Caco-2 (cell line): ENCODE results near the gene KLK7. TPM values are rescaled to one million over a fixed set of nuclear protein-coding genes. Genes with fewer than 3 reads are reported as not detected.
A peak's percentile ranks its signal among the peaks of the same experiment; 100 is the strongest.

Experiments used
- BruUV-seq: library from RNA; stranded (reverse); fragments of 400-500 nt; replicated peaks from 2 replicates; lab custom pipeline; 2021; lab: Mats Ljungman, UMichigan
- CTCF ChIA-PET: fragments of 300-600 bp; sonication (Branson Sonifier 250); formaldehyde crosslinking; loops from one replicate; lab custom pipeline; 2022; ENCODE audit warnings: antibody characterized with exemption; lab: Charles Lee
- POLR2A ChIA-PET: fragments of 300-600 bp; sonication (Branson Sonifier 250); formaldehyde crosslinking; loops from one replicate; lab custom pipeline; 2022; ENCODE audit warnings: antibody characterized with exemption; lab: Charles Lee
- DNase-seq, 2 experiments: peaks; one replicate each; pipeline versions ENCODE4 v3.0.0 to v3.0.0-alpha.2; 2020 to 2022
- H3K27me3 ChIP-seq: replicated peaks from 2 replicates; pipeline ENCODE4 v1.6.0; 2011; ENCODE audit warnings: low read length; ENCODE audit not compliant: control insufficient read depth, insufficient read depth
- H3K36me3 ChIP-seq: 2 replicates; pipeline ENCODE4 v1.5.1; 2011; ENCODE audit warnings: low read length; ENCODE audit not compliant: control insufficient read depth, insufficient read depth
- H3K4me1 ChIP-seq: fragments of 250-450 bp; sonication (Bioruptor Pico); 2 replicates; pipeline ENCODE4 v1.5.1; 2020; ENCODE audit warnings: mild to moderate bottlenecking
- H3K4me3 ChIP-seq: 2 replicates; pipeline ENCODE4 v1.5.1; 2011; ENCODE audit warnings: low read depth, mild to moderate bottlenecking, control low read depth, low read length
- H3K9me3 ChIP-seq: fragments of 250-450 bp; sonication (Bioruptor Pico); 2 replicates; pipeline ENCODE4 v1.5.1; 2020; ENCODE audit warnings: mild to moderate bottlenecking, moderate library complexity
- H3K27ac Mint-ChIP-seq: one replicate; pipeline ENCODE4 v1.8.0; 2022; ENCODE audit warnings: mixed read lengths; ENCODE audit not compliant: unreplicated experiment
- H3K27me3 Mint-ChIP-seq: one replicate; pipeline ENCODE4 v1.8.0; 2022; ENCODE audit warnings: mixed read lengths; ENCODE audit not compliant: insufficient read depth, unreplicated experiment
- H3K36me3 Mint-ChIP-seq: one replicate; pipeline ENCODE4 v1.8.0; 2022; ENCODE audit warnings: mild to moderate bottlenecking, mixed read lengths; ENCODE audit not compliant: insufficient read depth, unreplicated experiment
- H3K4me1 Mint-ChIP-seq: one replicate; pipeline ENCODE4 v1.8.0; 2022; ENCODE audit warnings: low read depth, mixed read lengths; ENCODE audit not compliant: unreplicated experiment
- H3K4me3 Mint-ChIP-seq: one replicate; pipeline ENCODE4 v1.8.0; 2022; ENCODE audit warnings: mild to moderate bottlenecking, moderate library complexity, mixed read lengths; ENCODE audit not compliant: unreplicated experiment
- H3K9me3 Mint-ChIP-seq: one replicate; pipeline ENCODE4 v1.8.0; 2022; ENCODE audit warnings: mixed read lengths; ENCODE audit not compliant: unreplicated experiment
- CTCF ChIP-seq, 2 experiments: fragments of 200-600 bp in 1 of 2; IDR thresholded peaks; 1 replicate in 1 of 2; 2 replicates in 1 of 2; pipeline versions ENCODE4 v1.5.1 to v1.8.0; 2011 to 2022; ENCODE audit warnings: antibody characterized with exemption in 1 of 2, control low read depth in 1 of 2, inconsistent platforms in 1 of 2, low read depth in 1 of 2, low read length in 1 of 2, mild to moderate bottlenecking in 1 of 2, moderate library complexity in 1 of 2; ENCODE audit not compliant: insufficient read depth in 1 of 2, severe bottlenecking in 1 of 2, unreplicated experiment in 1 of 2
- intact Hi-C: fragments of 100-400 bp; cut with micrococcal nuclease; formaldehyde crosslinking; loops from one replicate; pipeline ENCODE4 v1.10.0; 2022; ENCODE audit not compliant: unreplicated experiment
- total RNA-seq: library from RNA; stranded (reverse); gene quantifications from 2 replicates; pipeline ENCODE4 v1.2.3, GENCODE V29; 2022

KLK7 gene
- total RNA-seq, 1 experiment from 2014 or later, result not detected

- peaks cover 5% of the 10 kb centered on the region for H3K27me3 ChIP-seq
- TF ChIP-seq CTCF (IDR thresholded peaks at IDR 0.05; ENCODE audit: insufficient read depth in 1 of 2, low read depth in 1 of 2, low read length in 1 of 2, severe bottlenecking in 1 of 2, unreplicated experiment in 1 of 2), result no peak
- Mint-ChIP-seq H3K27me3 (peaks cover 35% of the 10 kb centered on the region), H3K4me1 (no peaks in the 10 kb centered on the region), H3K36me3 (no peaks in the 10 kb centered on the region), H3K27ac (no peak overlapping the region), H3K4me3 (peak overlapping the region; percentile 60), H3K9me3 (no peaks in the 10 kb centered on the region)
- no peak for DNase-seq
- 0 out of 2 replicates have a peak, but pooled peaks cover 4% of the 10 kb centered on the region for H3K4me1 ChIP-seq
- intact Hi-C loops, result no loop called here
- H3K36me3 ChIP-seq, result no peaks in the 10 kb centered on the region
- CTCF ChIA-PET, result interaction anchor here (0.6 kb wide), 4 partner anchors 24 to 610 kb away, joined by 3 to 6 read pairs (median 3); no protein-coding TSS in a partner anchor
- BruUV-seq, result no TSS peak
- no peaks in the 10 kb centered on the region for H3K9me3 ChIP-seq
- POLR2A ChIA-PET, result no interaction called here
- peak overlapping the region; percentile 17 for H3K4me3 ChIP-seq
Measured at GRCh38 chr19:51018745-51019543, 35.2 kb upstream of the KLK7 start.

DNA sequence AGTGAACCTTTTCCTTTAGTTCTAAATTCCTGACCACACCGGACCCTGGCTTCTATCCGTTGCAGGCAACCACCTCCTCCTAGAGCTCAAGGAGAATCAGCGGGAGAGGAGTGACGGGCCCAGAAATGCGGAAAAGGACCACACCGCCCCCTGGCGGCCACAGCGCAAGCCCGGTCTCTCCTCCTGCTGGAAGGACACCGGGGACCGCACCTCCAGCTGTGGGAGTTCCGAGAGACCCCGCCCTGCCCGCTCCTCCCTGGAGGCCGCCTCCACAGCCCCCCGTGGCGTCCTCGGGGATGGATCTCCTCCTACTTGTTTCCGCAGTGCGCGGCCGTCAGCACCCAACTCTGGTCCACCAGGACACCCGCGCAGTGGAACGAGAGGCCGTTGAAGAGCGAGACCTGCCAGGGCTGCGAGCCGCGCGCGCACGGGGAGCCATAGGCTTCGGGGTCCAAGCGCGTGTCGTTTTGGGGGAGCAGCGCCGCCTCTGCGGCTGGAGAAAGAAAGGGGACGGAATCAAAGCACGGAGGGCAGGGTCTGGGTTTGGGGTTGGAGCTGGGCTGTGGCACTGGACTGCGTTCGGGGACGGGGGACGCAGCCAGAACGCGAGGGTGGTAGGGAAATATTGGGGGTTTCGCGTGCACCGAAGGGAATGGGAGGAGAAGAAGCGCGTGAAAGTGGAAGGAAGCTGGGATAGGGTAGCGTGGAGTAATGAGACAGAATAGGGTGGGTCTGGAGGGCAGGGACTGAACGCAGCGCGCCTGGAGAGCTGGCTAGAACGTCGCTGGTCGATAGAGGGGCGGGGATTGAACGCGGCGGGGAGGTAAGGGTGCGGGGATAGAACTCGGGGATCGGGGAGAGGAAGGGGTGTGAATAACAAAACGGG, 33.3 kb upstream of the KLK7 start:
- intact Hi-C loops, result no loop called here
- peaks cover 5% of the 10 kb centered on the region for H3K27me3 ChIP-seq
- no TSS peak for BruUV-seq

More for the DNA sequence above, 33.3 kb upstream of the KLK7 start:
- Histone ChIP-seq H3K4me1 (0 out of 2 replicates have a peak, but pooled peaks cover 4% of the 10 kb centered on the region), H3K36me3 (no peaks in the 10 kb centered on the region), H3K9me3 (no peaks in the 10 kb centered on the region), H3K4me3 (no peak overlapping the region)
- ChIA-PET CTCF (interaction anchor here (0.6 to 1.0 kb wide), 3 partner anchors 16 to 177 kb away, joined by 3 to 4 read pairs (median 3); no protein-coding TSS in a partner anchor), POLR2A (no interaction called here)
- Mint-ChIP-seq H3K36me3 (no peaks in the 10 kb centered on the region), H3K9me3 (no peaks in the 10 kb centered on the region), H3K4me3 (peak overlapping the region; percentile 59), H3K27ac (no peak overlapping the region), H3K27me3 (peaks cover 27% of the 10 kb centered on the region), H3K4me1 (no peaks in the 10 kb centered on the region)
- peak; percentile 52 to 54 for DNase-seq
- peak; percentile 41 to 42 for TF ChIP-seq CTCF (IDR thresholded peaks at IDR 0.05; ENCODE audit: insufficient read depth in 1 of 2, low read depth in 1 of 2, low read length in 1 of 2, severe bottlenecking in 1 of 2, unreplicated experiment in 1 of 2)
